Activated naive CD8-positive, alpha-beta T cell treated with anti-CD3 and anti-CD28 coated beads, Interleukin-2, amount 10 ng/mL, durations not matched to agents 7 days and 5 days (primary cell): ENCODE data around the gene IZUMO1. TPM values are rescaled to one million over a fixed set of nuclear protein-coding genes. Genes with fewer than 3 reads are reported as not detected.
"Not testable (repeated sequence)": the region's sequence is repeated elsewhere in the genome, so short reads cannot be mapped to it uniquely, and the experiment has no call there.

ENCODE experiments used
- ATAC-seq: fragments of 150-1000 bp; cut with Tn5 transposase; one replicate; pipeline ENCODE4 v1.10.0; 2021; ENCODE audit warnings: low read depth, moderate library complexity
- POLR2A ChIA-PET: fragments of 350-600 bp; sonication (Branson Sonifier 250); formaldehyde crosslinking; loops from one replicate; lab custom pipeline; 2021; ENCODE audit warnings: antibody characterized with exemption; lab: Charles Lee
- DNase-seq: peaks from one replicate; pipeline ENCODE4 v3.0.0; 2021
- H3K27ac Mint-ChIP-seq: one replicate; pipeline ENCODE4 v1.8.0; 2022; ENCODE audit warnings: mild to moderate bottlenecking, mixed read lengths
- H3K27me3 Mint-ChIP-seq: one replicate; pipeline ENCODE4 v1.8.0; 2022; ENCODE audit warnings: mild to moderate bottlenecking, moderate library complexity, mixed read lengths
- H3K36me3 Mint-ChIP-seq: one replicate; pipeline ENCODE4 v1.8.0; 2021; ENCODE audit warnings: mild to moderate bottlenecking, mixed read lengths
- H3K4me1 Mint-ChIP-seq: one replicate; pipeline ENCODE4 v1.8.0; 2021; ENCODE audit warnings: mixed read lengths
- H3K4me3 Mint-ChIP-seq: one replicate; pipeline ENCODE4 v1.8.0; 2022; ENCODE audit warnings: mild to moderate bottlenecking, moderate library complexity, mixed read lengths
- H3K9me3 Mint-ChIP-seq: one replicate; pipeline ENCODE4 v1.8.0; 2021; ENCODE audit warnings: mixed read lengths
- total RNA-seq, 2 experiments: library from RNA; stranded (reverse); gene quantifications; one replicate each; pipeline ENCODE4 v1.2.3, GENCODE V29; 2021

The IZUMO1 gene
- not detected for total RNA-seq

DNA sequence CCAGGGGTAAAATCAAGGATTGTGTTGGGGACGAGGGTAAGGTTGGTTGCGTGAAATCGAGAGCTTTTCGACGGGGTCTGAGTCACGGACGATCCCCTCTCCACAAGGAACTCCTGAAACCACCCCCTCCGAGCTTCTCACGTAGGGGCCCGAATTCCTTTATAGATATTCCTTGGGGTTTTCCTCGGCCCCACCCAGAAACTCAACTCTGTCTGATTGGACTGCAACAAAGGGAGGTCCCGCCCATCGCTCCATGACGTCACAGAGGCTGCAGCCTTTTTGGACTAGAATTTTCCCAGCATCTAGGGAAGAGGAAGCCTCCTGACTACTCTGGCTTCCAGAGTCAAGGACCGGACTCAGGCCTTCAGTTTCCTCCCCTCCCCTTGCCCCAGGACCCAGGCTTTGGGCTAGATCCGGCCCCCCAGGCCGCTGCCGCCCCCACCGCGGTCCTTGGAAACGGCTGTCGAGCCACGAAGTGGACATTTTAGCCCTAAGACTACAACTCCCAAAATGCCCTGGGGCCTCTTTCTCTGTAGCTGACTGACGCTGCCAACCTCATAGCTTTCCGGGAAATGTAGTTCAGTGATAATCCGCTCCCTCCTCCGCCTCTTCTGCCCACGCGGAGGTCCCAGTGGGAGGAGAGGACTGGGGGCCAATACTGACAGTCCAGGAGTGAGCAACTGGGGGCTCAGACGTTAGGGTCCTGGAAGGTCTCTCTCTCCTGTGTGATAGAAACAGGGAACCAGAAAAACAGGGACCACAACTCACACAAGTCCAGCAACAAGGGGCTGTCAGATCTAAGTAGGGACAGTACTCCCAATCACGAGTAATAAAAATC is at the start of gene IZUMO1:
Gene IZUMO1 (minus strand): TSS at position 172 of the 838 bp plus-strand sequence. CDS start 1,050 bp downstream, outside the sequence.
- ATAC-seq: peak; percentile 65
- DNase-seq: no peak
- H3K27me3 Mint-ChIP-seq: peaks cover 29% of the 10 kb centered on the region
- POLR2A ChIA-PET: no interaction called here
- H3K27ac Mint-ChIP-seq: no peak within 1 kb of the TSS
- no peaks in the 10 kb centered on the region for H3K9me3 Mint-ChIP-seq
- peak within 1 kb of the TSS; percentile 13 for H3K4me3 Mint-ChIP-seq
- H3K36me3 Mint-ChIP-seq: no peaks in the 10 kb centered on the region
- H3K4me1 Mint-ChIP-seq: peaks cover 10% of the 10 kb centered on the region

DNA sequence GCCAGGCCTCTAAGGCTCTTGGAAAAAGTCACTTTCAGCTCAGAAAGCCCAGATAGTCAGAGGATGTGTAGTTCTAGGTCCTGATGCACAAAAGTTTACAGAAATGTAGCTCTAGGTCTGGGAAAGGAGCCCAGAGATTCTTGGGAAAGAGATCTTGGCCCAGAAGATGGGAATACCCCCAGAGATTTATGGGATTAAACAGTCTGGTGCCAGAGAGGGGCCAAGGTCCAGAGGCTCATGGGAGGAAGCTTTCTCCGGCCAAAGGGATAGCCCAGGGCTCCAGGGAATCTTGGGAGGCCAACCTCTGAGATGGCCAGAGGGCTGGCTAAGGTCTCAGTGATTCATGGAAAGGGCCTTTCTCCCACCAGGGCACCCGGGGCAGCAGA is 49.0 kb upstream of the IZUMO1 start:
- Mint-ChIP-seq H3K4me1 (peaks cover 1% of the 10 kb centered on the region), H3K36me3 (peaks cover 2% of the 10 kb centered on the region), H3K27ac (peak overlapping the region; percentile 82), H3K27me3 (no peaks in the 10 kb centered on the region), H3K4me3 (peak overlapping the region; percentile 92), H3K9me3 (no peaks in the 10 kb centered on the region)
- no peak for DNase-seq
- no peak for ATAC-seq
- POLR2A ChIA-PET: interaction anchor here (0.5 to 1.7 kb wide), 8 partner anchors 37 to 175 kb away, joined by 3 to 10 read pairs (median 4); partner anchors contain the start of gene HSD17B14

DNA sequence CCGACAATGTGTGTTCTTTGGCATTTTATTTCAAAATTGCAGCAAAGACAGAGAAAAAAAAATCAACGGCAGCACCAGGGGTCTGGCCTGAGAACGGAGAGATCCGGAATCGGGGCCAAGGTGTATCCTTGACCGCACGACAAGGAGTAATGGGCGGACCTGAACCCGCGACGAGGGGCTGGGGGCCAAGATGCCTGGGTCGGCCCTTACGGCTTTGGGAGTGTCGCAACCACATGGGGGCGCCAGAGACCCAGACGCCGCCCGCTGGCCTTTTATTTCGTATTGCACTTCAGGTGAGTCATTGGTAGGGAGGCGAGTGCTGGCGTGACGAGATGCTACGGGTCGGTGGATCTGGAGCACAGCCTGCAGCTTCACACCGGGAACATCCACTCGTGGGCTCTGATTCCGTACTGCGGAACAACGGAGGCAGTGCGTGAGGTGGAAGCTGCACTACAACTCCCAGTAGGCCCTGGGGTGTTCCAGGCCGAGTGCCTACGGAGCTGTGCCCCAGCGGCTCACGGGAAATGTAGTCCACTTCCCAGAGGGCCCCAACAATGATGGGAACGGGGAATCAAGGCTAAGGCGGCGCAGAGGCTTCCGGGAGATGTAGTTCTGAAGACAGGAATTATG is 48.5 kb upstream of the IZUMO1 start:
- Mint-ChIP-seq H3K27me3 (no peaks in the 10 kb centered on the region), H3K4me1 (peaks cover 1% of the 10 kb centered on the region), H3K27ac (peak overlapping the region; percentile 82), H3K9me3 (no peaks in the 10 kb centered on the region), H3K36me3 (peaks cover under 1% of the 10 kb centered on the region), H3K4me3 (peak overlapping the region; percentile 92)
- ATAC-seq: peak; percentile 98
- peak; percentile 86 for DNase-seq
- POLR2A ChIA-PET: interaction anchor here (0.7 to 1.7 kb wide), 7 partner anchors 38 to 176 kb away, joined by 3 to 10 read pairs (median 5); partner anchors contain the start of gene HSD17B14

DNA sequence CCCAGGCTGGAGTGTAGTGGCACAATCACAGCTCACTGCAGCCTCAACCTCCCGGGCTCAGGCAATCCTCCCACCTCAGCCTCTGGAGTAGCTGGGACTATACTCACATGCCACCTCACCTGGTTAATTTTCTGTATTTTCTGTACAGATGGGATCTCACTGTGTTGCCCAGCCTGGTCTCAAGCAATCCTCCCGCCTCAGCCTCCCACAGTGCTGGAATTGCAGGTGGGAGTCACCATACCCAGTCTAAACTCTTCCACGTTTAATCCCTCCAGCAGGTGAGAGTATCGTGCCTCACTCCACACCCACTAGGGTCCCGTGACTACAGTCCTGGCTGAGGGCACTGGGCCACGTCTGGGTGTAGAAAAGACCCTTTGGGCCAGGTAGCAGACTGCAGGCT is 47.6 kb upstream of the IZUMO1 start:
- Mint-ChIP-seq H3K4me3 (peak overlapping the region; percentile 92), H3K27ac (no peak overlapping the region), H3K9me3 (no peaks in the 10 kb centered on the region), H3K4me1 (peaks cover 1% of the 10 kb centered on the region), H3K36me3 (no peaks in the 10 kb centered on the region), H3K27me3 (no peaks in the 10 kb centered on the region)
- POLR2A ChIA-PET: interaction anchor here (1.5 kb wide), 1 partner anchor 39 kb away, joined by 5 read pairs; no protein-coding TSS in a partner anchor
- ATAC-seq (no peak), DNase-seq (no peak)

DNA sequence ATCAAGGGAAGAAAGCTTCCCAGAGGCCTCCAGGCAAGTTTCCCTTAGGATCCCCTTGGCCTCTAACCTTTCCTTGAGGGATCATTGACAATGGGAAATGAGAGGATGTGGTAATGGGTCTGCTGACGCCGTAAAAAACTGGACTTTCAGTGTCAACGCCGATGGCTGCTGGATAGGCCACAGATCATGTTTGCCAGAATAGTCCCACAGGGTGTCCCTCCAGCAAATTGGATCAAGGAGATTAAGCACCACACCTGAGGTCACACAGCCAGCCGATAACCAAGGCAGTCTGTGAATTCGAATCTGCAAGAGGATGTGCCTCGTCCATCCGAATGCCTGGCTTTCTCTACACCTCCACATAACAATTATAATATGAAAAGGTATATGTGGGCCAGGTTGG is 46.6 kb upstream of the IZUMO1 start:
- DNase-seq: no peak
- no peak overlapping the region for H3K27ac Mint-ChIP-seq
- H3K4me1 Mint-ChIP-seq: peaks cover 1% of the 10 kb centered on the region
- no peak for ATAC-seq
- no peaks in the 10 kb centered on the region for H3K36me3 Mint-ChIP-seq
- H3K27me3 Mint-ChIP-seq: no peaks in the 10 kb centered on the region
- H3K4me3 Mint-ChIP-seq: no peak overlapping the region
- no peaks in the 10 kb centered on the region for H3K9me3 Mint-ChIP-seq
- POLR2A ChIA-PET: no interaction called here

DNA sequence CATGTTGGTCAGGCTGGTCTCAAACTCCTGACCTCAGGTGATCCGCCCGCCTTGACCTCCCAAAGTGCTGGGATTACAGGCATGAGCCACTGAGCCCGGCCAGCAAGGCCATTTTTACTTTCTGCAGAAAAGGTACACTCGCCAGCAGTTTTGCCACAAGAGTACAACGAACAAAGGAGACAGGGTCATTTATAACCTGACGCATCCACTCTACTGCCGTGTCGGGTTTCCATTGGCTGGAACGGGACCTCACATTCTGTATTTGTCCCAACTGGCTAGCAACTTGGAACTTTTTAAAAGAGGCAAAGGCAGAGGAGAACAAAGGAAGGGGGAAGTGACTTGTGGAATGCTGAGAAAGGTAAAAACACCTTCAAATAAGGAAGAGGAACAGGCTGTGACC is 40.6 kb upstream of the IZUMO1 start:
- H3K4me1 Mint-ChIP-seq, H3K36me3 Mint-ChIP-seq, ATAC-seq: not testable (repeated sequence)

DNA sequence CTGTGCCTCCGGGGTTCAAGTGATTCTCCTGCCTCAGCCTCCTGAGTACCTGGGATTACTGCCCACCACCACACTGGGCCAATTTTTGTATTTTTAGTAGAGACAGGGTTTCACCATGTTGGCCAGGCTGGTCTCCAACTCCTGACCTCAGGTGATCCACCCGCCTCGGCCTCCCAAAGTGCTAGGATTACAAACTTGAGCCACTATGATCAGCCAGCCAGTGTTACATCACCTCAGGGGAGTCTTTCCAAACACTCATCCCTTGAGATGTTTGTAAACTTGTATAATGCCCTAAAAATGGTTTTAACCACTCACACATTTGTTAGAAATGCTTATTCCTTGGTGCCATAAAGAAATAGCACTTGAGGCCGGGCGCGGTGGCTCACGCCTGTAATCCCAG is 39.7 kb upstream of the IZUMO1 start:
- POLR2A ChIA-PET, H3K4me1 Mint-ChIP-seq, H3K27ac Mint-ChIP-seq, H3K4me3 Mint-ChIP-seq, H3K27me3 Mint-ChIP-seq, H3K9me3 Mint-ChIP-seq, H3K36me3 Mint-ChIP-seq, DNase-seq, ATAC-seq: not testable (repeated sequence)

More for the DNA sequence above, 40.6 kb upstream of the IZUMO1 start:
- not testable (repeated sequence) for H3K27me3 Mint-ChIP-seq, H3K9me3 Mint-ChIP-seq, H3K4me3 Mint-ChIP-seq, DNase-seq, H3K27ac Mint-ChIP-seq
- POLR2A ChIA-PET: interaction anchor here (1.8 kb wide), 1 partner anchor 55 kb away, joined by 9 read pairs; no protein-coding TSS in a partner anchor

DNA sequence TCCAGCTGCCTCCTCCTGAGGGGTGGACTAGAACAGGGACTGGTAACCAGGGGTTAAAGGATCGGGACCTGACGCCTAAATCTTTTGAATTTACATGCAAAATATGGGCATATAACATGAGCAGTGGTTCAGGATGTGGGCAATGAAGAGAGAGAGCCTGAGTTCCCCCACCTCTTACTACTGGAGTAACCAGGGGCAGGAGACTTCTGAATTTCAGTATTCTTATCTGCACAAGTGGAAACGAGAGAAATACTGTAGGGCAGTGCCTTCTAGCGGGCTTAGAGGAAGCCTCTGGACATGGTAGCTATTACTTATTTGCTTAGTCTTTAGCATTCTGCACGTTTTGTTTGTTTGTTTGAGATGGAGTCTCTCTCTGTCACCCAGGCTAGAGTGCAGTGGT is 37.8 kb upstream of the IZUMO1 start:
- H3K36me3 Mint-ChIP-seq: no peaks in the 10 kb centered on the region
- POLR2A ChIA-PET: interaction anchor here (0.6 kb wide), 1 partner anchor 104 kb away, joined by 7 read pairs; no protein-coding TSS in a partner anchor
- peaks cover 9% of the 10 kb centered on the region for H3K27me3 Mint-ChIP-seq
- no peak overlapping the region for H3K27ac Mint-ChIP-seq
- no peak for ATAC-seq
- H3K4me3 Mint-ChIP-seq: no peak overlapping the region
- H3K9me3 Mint-ChIP-seq: no peaks in the 10 kb centered on the region
- peaks cover 8% of the 10 kb centered on the region for H3K4me1 Mint-ChIP-seq
- no peak for DNase-seq

DNA sequence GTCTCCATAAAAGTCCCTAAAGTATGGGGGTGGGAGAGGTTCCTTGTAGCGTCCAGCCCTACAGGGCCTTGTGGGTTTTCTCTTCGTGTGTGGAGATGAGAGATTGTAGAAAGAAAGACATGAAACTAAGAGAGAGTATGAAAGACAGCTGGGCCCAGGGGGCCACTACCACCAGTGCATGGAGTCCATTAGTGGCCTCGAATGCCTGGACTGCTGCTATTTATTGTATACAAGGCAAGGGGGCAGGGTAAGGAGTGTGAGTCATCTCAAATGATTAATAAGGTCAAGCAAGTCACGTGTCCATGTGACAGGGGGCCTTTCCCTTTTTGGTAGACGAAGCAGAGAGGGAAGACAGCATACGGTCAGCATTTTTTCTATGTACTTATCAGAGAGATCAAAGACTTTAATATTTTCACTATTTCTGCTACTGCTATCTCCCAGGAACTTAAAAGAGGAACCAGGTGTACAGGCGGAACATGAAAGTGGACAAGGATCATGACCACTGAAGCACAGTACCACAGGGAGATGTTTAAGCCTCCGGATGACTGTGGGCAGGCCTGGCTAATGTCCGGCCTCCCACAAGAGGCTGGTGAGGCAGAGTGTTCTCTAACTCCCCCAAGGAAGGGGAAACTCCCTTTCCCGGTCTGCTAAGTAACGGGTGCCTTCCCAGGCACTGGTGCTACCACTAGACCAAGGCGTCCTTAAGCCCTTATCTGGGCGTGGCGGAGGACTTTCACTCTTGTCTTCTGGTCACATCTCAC is 34.1 kb upstream of the IZUMO1 start:
- no peak for ATAC-seq
- Mint-ChIP-seq H3K9me3 (no peaks in the 10 kb centered on the region), H3K36me3 (no peaks in the 10 kb centered on the region), H3K4me3 (no peak overlapping the region), H3K27ac (no peak overlapping the region), H3K27me3 (peaks cover 9% of the 10 kb centered on the region), H3K4me1 (peaks cover 6% of the 10 kb centered on the region)
- POLR2A ChIA-PET: interaction anchor here (0.6 kb wide), 1 partner anchor 196 kb away, joined by 4 read pairs; no protein-coding TSS in a partner anchor
- no peak for DNase-seq

DNA sequence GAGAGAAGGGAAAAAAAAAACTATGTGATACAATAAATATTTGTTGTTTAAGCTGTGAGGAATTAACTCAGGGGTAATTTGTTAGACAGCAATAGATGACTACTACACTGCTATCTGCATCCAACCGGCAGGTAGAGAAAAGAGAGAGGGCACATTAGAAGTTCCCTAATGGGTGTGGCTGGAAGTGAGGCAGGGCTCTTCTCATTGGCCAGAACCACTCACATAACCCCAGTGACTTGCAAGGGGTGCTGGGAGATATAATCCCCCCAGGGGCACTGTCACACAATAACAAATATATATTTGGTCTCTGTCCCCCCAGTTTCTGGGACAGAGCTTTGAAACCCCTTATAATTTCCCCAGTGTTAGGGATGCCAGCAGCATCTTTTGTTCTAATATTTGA is 32.9 kb upstream of the IZUMO1 start:
- Mint-ChIP-seq H3K27ac (no peak overlapping the region), H3K27me3 (peaks cover 7% of the 10 kb centered on the region), H3K4me1 (peaks cover 5% of the 10 kb centered on the region), H3K36me3 (no peaks in the 10 kb centered on the region), H3K4me3 (no peak overlapping the region), H3K9me3 (no peaks in the 10 kb centered on the region)
- no peak for DNase-seq
- ATAC-seq: no peak
- POLR2A ChIA-PET: interaction anchor here (0.7 kb wide), 1 partner anchor 188 kb away, joined by 3 read pairs; no protein-coding TSS in a partner anchor

DNA sequence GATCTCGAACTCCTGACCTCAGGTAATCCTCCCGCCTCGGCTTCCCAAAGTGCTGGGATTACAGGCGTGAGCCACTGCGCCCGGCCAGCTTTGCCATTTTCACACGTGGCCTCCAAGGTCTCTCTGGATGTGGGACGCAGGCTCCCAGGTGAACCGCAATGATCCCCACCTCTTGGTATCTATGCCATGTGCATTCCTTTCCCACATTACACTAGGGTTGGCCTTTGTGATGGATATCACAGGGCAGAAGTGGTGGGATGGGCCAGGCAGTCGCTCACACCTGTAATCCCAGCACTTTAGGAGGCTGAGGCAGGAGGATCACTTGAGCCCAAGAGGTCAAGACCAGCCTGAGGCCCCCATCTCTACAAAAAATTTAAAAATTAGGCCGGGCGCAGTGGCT is 31.0 kb upstream of the IZUMO1 start:
- Mint-ChIP-seq H3K36me3 (no peaks in the 10 kb centered on the region), H3K4me1 (peaks cover 2% of the 10 kb centered on the region), H3K9me3 (no peaks in the 10 kb centered on the region), H3K27me3 (peaks cover 7% of the 10 kb centered on the region), H3K27ac (no peak overlapping the region), H3K4me3 (no peak overlapping the region)
- DNase-seq: no peak
- POLR2A ChIA-PET: no interaction called here
- no peak for ATAC-seq

DNA sequence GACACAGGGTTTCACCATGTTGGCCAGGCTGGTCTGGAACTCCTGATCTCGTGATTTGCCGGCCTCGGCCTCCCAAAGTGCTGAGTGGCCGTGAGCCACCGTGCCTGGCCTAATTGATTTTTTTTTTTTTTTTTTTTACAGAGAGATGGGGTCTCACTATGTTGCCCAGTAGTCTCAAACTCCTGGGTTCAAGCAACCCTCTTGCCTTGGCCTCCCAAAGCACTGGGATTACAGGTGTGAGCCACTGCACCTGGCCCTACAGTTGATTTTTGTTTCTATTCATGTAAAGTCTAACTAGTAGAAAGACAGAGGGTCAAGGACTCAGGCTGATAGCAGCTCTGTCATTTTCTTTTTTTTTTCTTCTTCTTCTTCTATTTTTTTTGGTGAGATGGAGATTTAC is 30.4 kb upstream of the IZUMO1 start:
- H3K4me3 Mint-ChIP-seq: no peak overlapping the region
- DNase-seq: no peak
- ATAC-seq: no peak
- no peak overlapping the region for H3K27ac Mint-ChIP-seq
- H3K9me3 Mint-ChIP-seq: no peaks in the 10 kb centered on the region
- H3K4me1 Mint-ChIP-seq: no peaks in the 10 kb centered on the region
- peaks cover 3% of the 10 kb centered on the region for H3K27me3 Mint-ChIP-seq
- POLR2A ChIA-PET: no interaction called here
- H3K36me3 Mint-ChIP-seq: no peaks in the 10 kb centered on the region

DNA sequence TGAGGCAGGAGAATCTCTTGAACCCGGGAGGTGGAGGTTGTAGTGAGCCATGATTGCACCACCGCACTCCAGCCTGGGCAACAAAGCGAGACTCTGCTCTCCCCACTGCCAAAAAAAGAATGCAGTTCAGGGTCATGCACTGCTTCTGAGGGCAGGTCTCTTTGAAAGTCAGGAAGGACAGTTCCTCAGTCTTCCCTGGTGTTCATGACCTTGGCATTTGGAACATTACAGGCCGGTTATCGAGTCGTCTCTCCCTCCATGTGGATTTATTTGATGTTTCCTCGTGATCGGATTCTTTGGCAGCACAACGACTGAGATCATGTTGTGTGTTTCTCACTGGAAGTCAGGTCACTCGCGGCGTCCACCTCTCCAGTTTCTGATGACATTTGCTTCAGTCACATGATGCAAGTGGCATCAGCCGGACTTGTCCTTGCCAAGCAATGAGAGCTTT is 25.8 kb upstream of the IZUMO1 start:
- Mint-ChIP-seq H3K9me3 (no peaks in the 10 kb centered on the region), H3K4me3 (no peak overlapping the region), H3K27me3 (peaks cover 14% of the 10 kb centered on the region), H3K36me3 (no peaks in the 10 kb centered on the region), H3K27ac (no peak overlapping the region), H3K4me1 (no peaks in the 10 kb centered on the region)
- no peak for DNase-seq
- no peak for ATAC-seq
- POLR2A ChIA-PET: no interaction called here
